Measurements from ENCODE around the gene CMAS. TPM values are rescaled to one million over a fixed set of nuclear protein-coding genes. Genes with fewer than 3 reads are reported as not detected.
"Not testable (repeated sequence)": the region's sequence is repeated elsewhere in the genome, so short reads cannot be mapped to it uniquely, and the experiment has no call there.

CMAS gene
- total and polyA plus RNA-seq, 8 donors, result 4.7 to 283 (median 38.0) TPM

- Histone ChIP-seq H3K27ac (no peak overlapping the region), H3K4me3 (no peak overlapping the region), H3K9me3 (no peaks in the 10 kb centered on the region), H3K27me3 (no peaks in the 10 kb centered on the region), H3K36me3 (no peaks in the 10 kb centered on the region), H3K4me1 (no peaks in the 10 kb centered on the region)
- no peak for DNase-seq
- TF ChIP-seq POLR2A (IDR thresholded peaks at IDR 0.05) (no peak), CTCF (IDR thresholded peaks at IDR 0.05) (no peak), EP300 (IDR thresholded peaks at IDR 0.05) (no peak), POLR2AphosphoS5 (IDR thresholded peaks at IDR 0.05) (no peak)
- WGBS, 5 donors, result 73 to 96% (median 93%) methylated on average over 5 to 7 of the region's 7 CpGs; no CpG with 5 or more reads in 1 of the 5 donors
- intact Hi-C loops (cut with DNase I; ENCODE audit: low total_unique reads), result no loop called here
Observed at GRCh38 chr12:22008196-22008595, 37.8 kb upstream of the CMAS start.

GRCh38 chr12:22014041-22014782 lies 31.8 kb upstream of the CMAS start:
- Histone ChIP-seq H3K9me3 (no peaks in the 10 kb centered on the region), H3K4me3 (no peak overlapping the region), H3K36me3 (no peaks in the 10 kb centered on the region), H3K27me3 (no peaks in the 10 kb centered on the region), H3K27ac (no peak overlapping the region), H3K4me1 (no peaks in the 10 kb centered on the region)
- intact Hi-C loops (cut with DNase I; ENCODE audit: low total_unique reads), result no loop called here
- 54 to 66% (median 61%) methylated on average over 7 of the region's 7 CpGs for WGBS, 5 donors
- TF ChIP-seq POLR2A (IDR thresholded peaks at IDR 0.05), result no peak
- no peak for TF ChIP-seq EP300 (IDR thresholded peaks at IDR 0.05)
- no peak for TF ChIP-seq CTCF (IDR thresholded peaks at IDR 0.05)
- TF ChIP-seq POLR2AphosphoS5 (IDR thresholded peaks at IDR 0.05), result no peak
- no peak for DNase-seq

- H3K36me3 ChIP-seq, result no peaks in the 10 kb centered on the region
- no peaks in the 10 kb centered on the region for H3K9me3 ChIP-seq
- H3K27ac ChIP-seq, result no peak overlapping the region
- no peaks in the 10 kb centered on the region for H3K27me3 ChIP-seq
- no peak overlapping the region for H3K4me3 ChIP-seq
- no peaks in the 10 kb centered on the region for H3K4me1 ChIP-seq
- DNase-seq, result peak in 1 of 2 donors; percentile 16
- no peak for TF ChIP-seq POLR2A (IDR thresholded peaks at IDR 0.05)
- no peak for TF ChIP-seq POLR2AphosphoS5 (IDR thresholded peaks at IDR 0.05)
- no peak for TF ChIP-seq CTCF (IDR thresholded peaks at IDR 0.05)
- no peak for TF ChIP-seq EP300 (IDR thresholded peaks at IDR 0.05)
- intact Hi-C loops (cut with DNase I; ENCODE audit: low total_unique reads), result no loop called here
- WGBS, 5 donors, result 51 to 66% (median 54%) methylated on average over 7 of the region's 7 CpGs
Observed at GRCh38 chr12:22014783-22015144, 31.3 kb upstream of the CMAS start.

GRCh38 chr12:22016982-22017381 lies 29.0 kb upstream of the CMAS start:
- intact Hi-C loops (cut with DNase I; ENCODE audit: low total_unique reads), result no loop called here
- Histone ChIP-seq H3K9me3 (no peaks in the 10 kb centered on the region), H3K27ac (no peak overlapping the region), H3K36me3 (no peaks in the 10 kb centered on the region), H3K4me1 (no peaks in the 10 kb centered on the region), H3K27me3 (no peaks in the 10 kb centered on the region), H3K4me3 (no peak overlapping the region)
- no peak for DNase-seq
- TF ChIP-seq POLR2AphosphoS5 (IDR thresholded peaks at IDR 0.05) (no peak), POLR2A (IDR thresholded peaks at IDR 0.05) (no peak), EP300 (IDR thresholded peaks at IDR 0.05) (no peak)

GRCh38 chr12:22018860-22019259 lies 27.2 kb upstream of the CMAS start:
- H3K4me1 ChIP-seq, result no peaks in the 10 kb centered on the region
- H3K4me3 ChIP-seq, result no peak overlapping the region
- peak in 1 of 2 donors; percentile 13 for DNase-seq
- H3K9me3 ChIP-seq, result peaks cover 0 to 8% (median 7%) of the 10 kb centered on the region in 4 donors
- no peaks in the 10 kb centered on the region for H3K27me3 ChIP-seq
- H3K36me3 ChIP-seq, result no peaks in the 10 kb centered on the region
- intact Hi-C loops (cut with DNase I; ENCODE audit: low total_unique reads), result no loop called here
- no peak overlapping the region for H3K27ac ChIP-seq
- peak in 3 of 7 experiments; percentile 29 to 45 (median 30) for TF ChIP-seq CTCF (IDR thresholded peaks at IDR 0.05)
- TF ChIP-seq EP300 (IDR thresholded peaks at IDR 0.05), result no peak
- 39 to 63% (median 47%) methylated on average over 6 of the region's 6 CpGs for WGBS, 5 donors

- DNase-seq; H3K36me3 ChIP-seq; intact Hi-C loops (cut with DNase I; ENCODE audit: low total_unique reads); H3K4me3 ChIP-seq; H3K4me1 ChIP-seq; H3K27ac ChIP-seq; H3K27me3 ChIP-seq: not testable (repeated sequence)
- H3K9me3 ChIP-seq, result peaks cover 0 to 11% (median 8%) of the 10 kb centered on the region in 4 donors
Observed at GRCh38 chr12:22023489-22023888, 22.5 kb upstream of the CMAS start.

Data from stomach (tissue), 9 donors.